NCI-H446 treated with DMSO at 0.1 percent for 48 hours (cell line): ENCODE measurements around the gene KCNK1.
"Not testable (repeated sequence)": the region's sequence is repeated elsewhere in the genome, so short reads cannot be mapped to it uniquely, and the experiment has no call there.

ENCODE experiments used
- DNase-seq: peaks from one replicate; lab custom pipeline; 2025; lab: John Stamatoyannopoulos, UW

KCNK1 gene

GRCh38 chr1:233607252-233608119 lies 6.4 kb upstream of the KCNK1 start:
- DNase-seq, result no peak

- no peak for DNase-seq
Observed at GRCh38 chr1:233608988-233609387, 4.9 kb upstream of the KCNK1 start.

GRCh38 chr1:233609926-233610325 lies 4.0 kb upstream of the KCNK1 start:
- no peak for DNase-seq

GRCh38 chr1:233610628-233611027 lies 3.3 kb upstream of the KCNK1 start:
- no peak for DNase-seq

DNA sequence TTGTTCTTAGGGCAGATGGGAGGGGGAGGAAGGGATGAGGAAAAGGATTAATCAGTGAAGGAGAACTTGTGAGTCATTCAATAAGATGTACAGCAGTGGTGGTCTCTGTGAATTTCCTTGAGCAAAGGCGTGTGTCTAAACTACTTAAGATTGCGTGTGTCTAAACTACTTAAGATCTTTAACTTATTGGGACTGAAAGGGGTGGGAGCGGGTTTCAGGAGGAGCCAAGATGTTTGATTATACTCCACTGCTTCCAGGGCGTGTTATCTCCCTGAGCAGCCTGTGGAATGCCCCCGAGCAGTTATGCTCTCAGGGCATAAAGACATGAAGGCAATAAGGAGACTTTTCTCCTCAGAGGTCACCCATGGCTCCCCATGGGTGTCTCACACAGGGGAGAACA lies 2.5 kb upstream of the KCNK1 start:
- DNase-seq, result not testable (repeated sequence)

DNA sequence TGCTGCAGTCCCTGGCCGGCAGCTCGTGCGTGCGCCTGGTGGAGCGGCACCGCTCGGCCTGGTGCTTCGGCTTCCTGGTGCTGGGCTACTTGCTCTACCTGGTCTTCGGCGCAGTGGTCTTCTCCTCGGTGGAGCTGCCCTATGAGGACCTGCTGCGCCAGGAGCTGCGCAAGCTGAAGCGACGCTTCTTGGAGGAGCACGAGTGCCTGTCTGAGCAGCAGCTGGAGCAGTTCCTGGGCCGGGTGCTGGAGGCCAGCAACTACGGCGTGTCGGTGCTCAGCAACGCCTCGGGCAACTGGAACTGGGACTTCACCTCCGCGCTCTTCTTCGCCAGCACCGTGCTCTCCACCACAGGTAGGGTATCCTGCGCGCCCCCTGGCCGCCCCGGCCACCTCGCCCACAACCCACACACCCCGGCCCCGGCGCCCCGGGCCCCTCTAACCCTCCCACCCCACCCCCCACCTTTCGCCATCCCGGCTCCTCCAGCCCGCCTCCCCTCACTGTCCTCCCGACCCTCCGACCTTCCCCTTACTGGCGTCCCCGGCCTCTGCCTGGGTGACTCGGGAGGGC lies 352 bp downstream of the KCNK1 start:
- DNase-seq, result no peak

DNA sequence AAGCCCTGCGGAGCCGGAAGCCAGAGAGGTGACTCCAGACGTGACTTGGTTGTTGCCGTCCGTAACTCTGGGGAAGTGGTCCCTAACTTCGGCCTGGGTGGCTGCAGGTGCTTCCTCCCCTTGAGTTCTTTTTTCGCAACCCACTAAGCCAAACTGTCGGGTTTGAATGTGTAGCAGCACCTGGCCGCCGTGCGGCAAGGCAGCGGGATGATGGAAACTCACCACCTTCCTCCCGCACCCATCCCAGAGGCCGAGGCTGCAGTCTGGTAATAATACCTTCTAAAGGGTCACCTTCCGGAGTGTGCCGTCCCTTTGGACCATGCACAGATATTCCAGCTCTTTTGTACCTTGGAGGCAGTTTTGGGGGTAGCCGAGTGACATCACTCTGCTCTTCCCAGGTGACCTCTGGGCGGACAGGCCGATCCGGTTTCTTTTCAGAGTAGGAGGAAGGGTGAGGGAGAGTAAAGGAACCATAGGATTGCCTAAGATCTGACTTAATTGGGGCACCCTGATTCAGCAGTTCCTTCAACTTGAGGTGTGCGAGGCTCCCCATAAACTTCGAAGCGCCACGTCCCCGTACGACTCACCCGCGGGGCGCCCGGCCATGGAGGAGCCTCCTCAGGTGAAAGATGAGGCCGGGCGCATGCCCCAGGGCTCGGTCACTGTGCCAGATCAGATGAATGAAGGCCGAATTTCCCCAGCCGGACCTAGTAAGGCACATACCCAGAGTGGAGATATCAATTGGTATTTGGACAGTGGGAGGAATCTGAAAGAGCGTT lies 1.0 kb downstream of the KCNK1 start:
- DNase-seq, result no peak

DNA sequence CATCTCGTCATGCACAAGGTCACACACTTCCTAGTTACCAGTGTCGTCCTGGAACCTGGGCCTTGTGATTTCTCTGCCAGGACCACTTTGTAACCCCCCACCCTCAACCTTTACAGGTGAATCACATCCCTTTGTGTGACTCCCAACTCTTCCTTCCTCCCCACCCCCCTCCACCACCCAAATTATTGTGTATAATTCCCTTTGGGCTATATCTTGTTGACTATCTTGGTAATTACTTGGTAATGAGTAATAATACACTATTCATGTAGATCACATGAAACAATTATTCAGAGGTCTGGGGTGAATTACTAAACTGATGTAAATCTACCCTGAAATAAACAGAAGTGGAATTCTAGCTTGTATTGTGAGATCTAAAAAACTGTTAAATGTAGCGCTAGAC lies 1.7 kb downstream of the KCNK1 start:
- DNase-seq, result no peak

- no peak for DNase-seq
Observed at GRCh38 chr1:233617025-233617424, 3.1 kb downstream of the KCNK1 start.

DNA sequence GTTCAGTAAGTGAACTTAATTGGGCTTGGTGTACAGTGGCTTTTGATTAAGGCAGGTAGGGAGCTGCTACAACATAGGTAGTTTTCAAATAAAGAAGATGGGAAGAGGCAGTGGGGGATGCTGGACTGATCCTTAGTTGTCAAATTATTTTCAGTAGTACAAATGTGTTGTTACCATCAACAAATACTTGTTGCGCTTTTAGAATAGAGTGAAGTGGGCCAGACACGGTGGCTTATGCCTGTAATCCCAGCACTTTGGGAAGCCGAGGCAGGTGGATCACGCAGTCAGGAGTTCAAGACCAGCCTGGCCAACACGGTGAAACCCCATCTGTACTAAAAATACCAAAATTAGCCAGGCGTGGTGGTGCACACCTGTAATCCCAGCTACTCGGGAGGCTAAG lies 5.5 kb downstream of the KCNK1 start:
- not testable (repeated sequence) for DNase-seq

GRCh38 chr1:233620065-233620464 lies 6.2 kb downstream of the KCNK1 start:
- DNase-seq, result no peak

- DNase-seq, result no peak
Observed at GRCh38 chr1:233621923-233622322, 8.0 kb downstream of the KCNK1 start.

GRCh38 chr1:233624289-233624688 lies 10.4 kb downstream of the KCNK1 start:
- no peak for DNase-seq

GRCh38 chr1:233625087-233625486 lies 11.2 kb downstream of the KCNK1 start:
- DNase-seq, result no peak

- DNase-seq, result no peak
Observed at GRCh38 chr1:233625510-233625981, 11.6 kb downstream of the KCNK1 start.

GRCh38 chr1:233627376-233627775 lies 13.5 kb downstream of the KCNK1 start:
- DNase-seq, result no peak

GRCh38 chr1:233627823-233628222 lies 13.9 kb downstream of the KCNK1 start:
- DNase-seq, result no peak

DNA sequence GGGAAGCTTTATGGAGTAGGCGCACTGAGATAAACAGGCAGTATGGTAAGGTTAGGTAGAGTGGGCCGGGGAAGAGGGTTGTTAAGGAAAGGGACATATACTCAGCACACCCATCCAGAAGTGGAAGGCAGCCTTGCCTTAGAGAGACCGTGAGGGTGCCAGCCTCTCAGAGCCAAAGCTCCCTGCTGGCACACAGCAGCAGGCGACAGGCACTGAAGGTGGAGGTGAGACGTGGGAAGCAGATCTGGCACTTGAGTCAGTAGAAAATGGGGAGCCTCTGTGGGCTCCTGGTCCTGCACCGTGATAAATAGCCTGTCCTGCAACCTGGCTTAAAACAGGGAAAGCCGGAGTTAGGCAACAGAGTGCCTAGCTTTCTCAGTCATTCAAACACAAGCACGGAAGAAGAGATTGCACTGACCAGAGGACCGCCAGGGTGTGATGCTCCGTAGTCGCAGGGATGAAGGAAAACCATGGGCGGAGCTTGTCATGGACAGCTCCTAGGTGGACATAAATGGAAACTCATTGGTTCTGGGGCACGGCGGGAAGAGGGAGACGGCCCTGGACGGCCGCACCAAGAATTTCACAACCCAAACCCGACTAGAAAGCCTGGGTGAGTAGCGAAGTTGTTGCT lies 15.5 kb downstream of the KCNK1 start:
- DNase-seq, result no peak

- DNase-seq, result no peak
Observed at GRCh38 chr1:233631810-233632405, 18.0 kb downstream of the KCNK1 start.

DNA sequence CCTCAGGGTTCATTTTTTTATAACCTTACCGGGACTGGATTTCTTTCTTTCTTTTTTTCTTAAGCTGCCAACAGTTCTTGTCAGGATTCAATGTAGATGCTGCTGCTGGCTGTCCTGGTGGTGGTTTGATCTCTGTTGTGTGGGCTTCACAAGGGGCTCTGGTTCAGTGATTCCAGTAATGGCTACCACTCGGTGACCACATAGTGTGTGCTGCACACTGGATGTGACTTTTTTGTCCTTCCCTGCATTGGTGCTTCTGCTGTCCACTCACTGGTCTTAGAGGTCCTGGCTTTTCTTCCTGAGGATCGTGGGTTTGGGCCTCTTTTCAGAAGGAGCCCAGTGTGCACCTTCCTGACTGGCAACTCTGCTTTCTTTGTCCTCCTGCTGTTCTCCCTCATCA lies 18.5 kb downstream of the KCNK1 start:
- DNase-seq, result no peak

- no peak for DNase-seq
Observed at GRCh38 chr1:233635765-233636502, 22.0 kb downstream of the KCNK1 start.
